Loucy (cell line): ENCODE measurements around the gene APOL2.

Source experiments
- H2AFZ ChIP-seq: fragments of 200-600 bp; sonication (generic); 2 replicates; pipeline ENCODE4 v1.6.0; 2016; ENCODE audit warnings: antibody characterized with exemption, mild to moderate bottlenecking, low read length, moderate library complexity
- H3F3A ChIP-seq: fragments of 200-600 bp; 2 replicates; pipeline ENCODE4 v1.6.0; 2016; ENCODE audit warnings: antibody characterized with exemption, low read depth, mild to moderate bottlenecking
- H3K27me3 ChIP-seq: fragments of 200-600 bp; sonication (generic); 2 replicates; pipeline ENCODE4 v1.6.1; 2014; ENCODE audit warnings: low read length, mild to moderate bottlenecking; ENCODE audit not compliant: insufficient read depth, poor library complexity, severe bottlenecking
- H3K36me3 ChIP-seq: fragments of 200-600 bp; sonication (generic); 2 replicates; pipeline ENCODE4 v1.6.1; 2016; ENCODE audit warnings: low read length; ENCODE audit not compliant: insufficient read depth
- H3K4me1 ChIP-seq: fragments of 200-600 bp; sonication (generic); 2 replicates; pipeline ENCODE4 v1.5.1; 2014; ENCODE audit warnings: low read length, mild to moderate bottlenecking; ENCODE audit not compliant: insufficient read depth, poor library complexity, severe bottlenecking
- H3K4me2 ChIP-seq: fragments of 200-600 bp; sonication (generic); 2 replicates; pipeline ENCODE4 v1.6.0; 2014; ENCODE audit warnings: antibody characterized with exemption, low read length, low read depth, mild to moderate bottlenecking; ENCODE audit not compliant: poor library complexity, severe bottlenecking
- H3K4me3 ChIP-seq: fragments of 200-600 bp; sonication (generic); 2 replicates; pipeline ENCODE4 v1.5.1; 2014; ENCODE audit warnings: low read length, mild to moderate bottlenecking, mixed read lengths; ENCODE audit not compliant: poor library complexity, severe bottlenecking
- H3K79me2 ChIP-seq: fragments of 200-600 bp; sonication (generic); 2 replicates; pipeline ENCODE4 v1.6.1; 2014; ENCODE audit warnings: low read length; ENCODE audit not compliant: insufficient read depth
- H3K9ac ChIP-seq: fragments of 200-600 bp; sonication (generic); 2 replicates; pipeline ENCODE4 v1.6.0; 2014; ENCODE audit warnings: mild to moderate bottlenecking, low read depth, low read length, moderate library complexity; ENCODE audit not compliant: poor library complexity, severe bottlenecking
- H3K9me2 ChIP-seq: fragments of 200-600 bp; sonication (generic); replicated peaks from 2 replicates; pipeline ENCODE4 v1.6.1; 2016; ENCODE audit warnings: low read depth, low read length, mixed read lengths
- H3K9me3 ChIP-seq: fragments of 200-600 bp; sonication (generic); 2 replicates; pipeline ENCODE4 v1.6.1; 2014; ENCODE audit warnings: mild to moderate bottlenecking, antibody characterized with exemption, low read length, low read depth; ENCODE audit not compliant: insufficient read depth
- H4K20me1 ChIP-seq: fragments of 200-600 bp; sonication (generic); 2 replicates; pipeline ENCODE4 v1.6.0; 2014; ENCODE audit warnings: antibody characterized with exemption, low read length, mild to moderate bottlenecking; ENCODE audit not compliant: insufficient read depth, poor library complexity, severe bottlenecking
- EZH2phosphoT487 ChIP-seq: fragments of 200-600 bp; IDR thresholded peaks from 2 replicates; pipeline ENCODE4 v1.6.1; 2018; ENCODE audit warnings: antibody characterized with exemption, mild to moderate bottlenecking, moderate library complexity, borderline replicate concordance
- TF ChIP-seq, protein P1 (sequence below): fragments of 200-600 bp; sonication (generic); conservative IDR thresholded peaks from 2 replicates; pipeline ENCODE4 v1.5.1; 2014; ENCODE audit warnings: mild to moderate bottlenecking, antibody characterized with exemption, low read length

APOL2 gene

DNA sequence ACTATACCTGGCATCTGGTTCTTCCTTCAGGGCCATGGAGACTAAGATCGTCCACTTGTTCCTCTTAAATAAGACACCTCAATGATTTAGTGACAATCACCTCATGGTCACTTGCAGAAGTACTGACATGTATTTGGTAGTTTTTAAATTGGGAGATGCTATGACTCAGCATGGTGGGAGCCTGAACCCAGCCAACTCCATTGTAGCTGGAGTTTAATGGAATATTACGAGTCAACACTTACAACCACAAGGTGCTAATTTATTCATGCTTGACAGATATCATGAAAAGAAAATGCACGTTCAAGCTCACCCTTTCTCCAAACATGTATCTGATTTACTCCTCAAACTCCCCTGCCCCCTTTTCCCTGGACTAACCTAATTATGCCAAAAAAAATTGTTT, 62.2 kb downstream of the APOL2 start:
- Histone ChIP-seq H4K20me1 (no peaks in the 10 kb centered on the region), H3K4me1 (no peaks in the 10 kb centered on the region), H3K4me2 (no peak overlapping the region), H3K9ac (no peak overlapping the region), H2AFZ (no peak overlapping the region), H3K4me3 (no peak overlapping the region), H3K36me3 (no peaks in the 10 kb centered on the region), H3K9me2 (no peaks in the 10 kb centered on the region), H3K9me3 (no peaks in the 10 kb centered on the region), H3K79me2 (no peaks in the 10 kb centered on the region), H3F3A (no peaks in the 10 kb centered on the region), H3K27me3 (no peaks in the 10 kb centered on the region)
- TF ChIP-seq EZH2phosphoT487 = no peak
- TF ChIP-seq, protein P1, sequence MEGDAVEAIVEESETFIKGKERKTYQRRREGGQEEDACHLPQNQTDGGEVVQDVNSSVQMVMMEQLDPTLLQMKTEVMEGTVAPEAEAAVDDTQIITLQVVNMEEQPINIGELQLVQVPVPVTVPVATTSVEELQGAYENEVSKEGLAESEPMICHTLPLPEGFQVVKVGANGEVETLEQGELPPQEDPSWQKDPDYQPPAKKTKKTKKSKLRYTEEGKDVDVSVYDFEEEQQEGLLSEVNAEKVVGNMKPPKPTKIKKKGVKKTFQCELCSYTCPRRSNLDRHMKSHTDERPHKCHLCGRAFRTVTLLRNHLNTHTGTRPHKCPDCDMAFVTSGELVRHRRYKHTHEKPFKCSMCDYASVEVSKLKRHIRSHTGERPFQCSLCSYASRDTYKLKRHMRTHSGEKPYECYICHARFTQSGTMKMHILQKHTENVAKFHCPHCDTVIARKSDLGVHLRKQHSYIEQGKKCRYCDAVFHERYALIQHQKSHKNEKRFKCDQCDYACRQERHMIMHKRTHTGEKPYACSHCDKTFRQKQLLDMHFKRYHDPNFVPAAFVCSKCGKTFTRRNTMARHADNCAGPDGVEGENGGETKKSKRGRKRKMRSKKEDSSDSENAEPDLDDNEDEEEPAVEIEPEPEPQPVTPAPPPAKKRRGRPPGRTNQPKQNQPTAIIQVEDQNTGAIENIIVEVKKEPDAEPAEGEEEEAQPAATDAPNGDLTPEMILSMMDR = no peak
